Suprapubic skin (tissue), 4 donors: ENCODE measurements around the gene RNF144B.

Experiments
- CTCF ChIP-seq, 2 donors: fragments of 200-600 bp in 1 of 2; fragments of 450-650 bp in 1 of 2; sonication (generic) in 1 of 2; IDR thresholded peaks; one replicate each; pipeline ENCODE4 v1.5.1; 2016 to 2019; ENCODE audit warnings: antibody characterized with exemption in 2 of 2, mild to moderate bottlenecking in 1 of 2, moderate library complexity in 1 of 2
- EP300 ChIP-seq: sonication (generic); formaldehyde crosslinking; IDR thresholded peaks from one replicate; pipeline ENCODE4 v1.6.1; 2017; ENCODE audit warnings: antibody characterized with exemption
- POLR2AphosphoS5 ChIP-seq, 3 donors: sonication (generic); formaldehyde crosslinking; IDR thresholded peaks; one replicate each; pipeline ENCODE4 v1.6.1; 2017; ENCODE audit warnings: antibody characterized with exemption in 3 of 3

GRCh38 chr6:18489335-18489734 is 102.2 kb downstream of the RNF144B start:
- TF ChIP-seq POLR2AphosphoS5 (IDR thresholded peaks at IDR 0.05) (no peak), CTCF (IDR thresholded peaks at IDR 0.05) (no peak), EP300 (no peak)
